ENCODE results near the gene BAG1.
A peak's percentile ranks its signal among the peaks of the same experiment; 100 is the strongest.

The BAG1 gene

GRCh38 chr9:33264473-33265177 is at the start of gene BAG1, which contains the start of gene CHMP5:
Gene BAG1, minus strand, starts transcription at chr9:33264708.
Gene CHMP5, plus strand, starts transcription at chr9:33265049. Its CDS starts 30 bp downstream, at chr9:33265079.
- peak; percentile 100 for DNase-seq

- DNase-seq, result no peak
Measured at GRCh38 chr9:33311953-33312352, 47.4 kb upstream of the BAG1 start.

GRCh38 chr9:33310748-33311147 is 46.2 kb upstream of the BAG1 start:
- DNase-seq, result no peak

GRCh38 chr9:33309903-33310302 is 45.4 kb upstream of the BAG1 start:
- DNase-seq, result no peak

- no peak for DNase-seq
Measured at GRCh38 chr9:33307067-33307466, 42.6 kb upstream of the BAG1 start.

GRCh38 chr9:33306037-33306436 is 41.5 kb upstream of the BAG1 start:
- DNase-seq, result no peak

GRCh38 chr9:33304362-33304761 is 39.9 kb upstream of the BAG1 start:
- DNase-seq, result no peak

- no peak for DNase-seq
Measured at GRCh38 chr9:33300546-33300945, 36.0 kb upstream of the BAG1 start.

GRCh38 chr9:33297432-33297831 is 32.9 kb upstream of the BAG1 start:
- DNase-seq, result no peak

GRCh38 chr9:33295571-33295970 is 31.1 kb upstream of the BAG1 start:
- DNase-seq, result no peak

GRCh38 chr9:33294670-33295432 is 30.3 kb upstream of the BAG1 start:
- no peak for DNase-seq

- DNase-seq, result no peak
Measured at GRCh38 chr9:33293782-33294181, 29.3 kb upstream of the BAG1 start.

- DNase-seq, result no peak
Measured at GRCh38 chr9:33291901-33292300, 27.4 kb upstream of the BAG1 start.

- no peak for DNase-seq
Measured at GRCh38 chr9:33291031-33291397, 26.5 kb upstream of the BAG1 start.

- peak; percentile 95 to 98 for DNase-seq
Measured at GRCh38 chr9:33290247-33291030, 25.9 kb upstream of the BAG1 start, which contains the start of gene NFX1. Gene NFX1, plus strand, starts transcription at chr9:33290516. Its CDS starts 57 bp downstream, at chr9:33290573.

- no peak for DNase-seq
Measured at GRCh38 chr9:33289936-33290246, 25.4 kb upstream of the BAG1 start.

- peak; percentile 30 to 34 for DNase-seq
Measured at GRCh38 chr9:33289496-33289895, 25.0 kb upstream of the BAG1 start.

- peak in 1 of 2 experiments; percentile 5 for DNase-seq
Measured at GRCh38 chr9:33288828-33289483, 24.4 kb upstream of the BAG1 start.

- no peak for DNase-seq
Measured at GRCh38 chr9:33288235-33288634, 23.7 kb upstream of the BAG1 start.

- DNase-seq, result peak in 1 of 2 experiments; percentile 32
Measured at GRCh38 chr9:33287087-33287490, 22.6 kb upstream of the BAG1 start.

- DNase-seq, result no peak
Measured at GRCh38 chr9:33285502-33285901, 21.0 kb upstream of the BAG1 start.

GRCh38 chr9:33277484-33277883 is 13.0 kb upstream of the BAG1 start:
- no peak for DNase-seq

- DNase-seq, result no peak
Measured at GRCh38 chr9:33273972-33274328, 9.4 kb upstream of the BAG1 start.

Measured in stimulated activated CD4-positive, alpha-beta T cell treated with anti-CD3 and anti-CD28 coated beads, Interleukin-4, amount 100 ng/mL, for 4 hours (primary cell).